ENCODE data around the gene PNPLA2. TPM values are rescaled to one million over a fixed set of nuclear protein-coding genes. Genes with fewer than 3 reads are reported as not detected.

Gene PNPLA2
- total RNA-seq, 1 donor from 2014 or later, result 5.3 TPM

Small RNAs within 50 kb of the gene (small RNA-seq; reads per million reads assigned to genes)
- not detected for gene SNORA52

Other genes with a start within 250 kb of the PNPLA2 start
- 27.3 TPM for gene PHRF1, start 242.4 kb upstream of the PNPLA2 start, total RNA-seq
- 7.6 TPM for gene IRF7, start 203.0 kb upstream of the PNPLA2 start, total RNA-seq
- not detected for gene CDHR5, start 194.0 kb upstream of the PNPLA2 start, total RNA-seq
- gene SCT, start 191.7 kb upstream of the PNPLA2 start, total RNA-seq, result not detected
- 0.16 TPM for gene DRD4, start 181.6 kb upstream of the PNPLA2 start, total RNA-seq
- 50.7 TPM for gene DEAF1, start 123.7 kb upstream of the PNPLA2 start, total RNA-seq
- gene TMEM80, start 123.1 kb upstream of the PNPLA2 start, total RNA-seq, result 11.7 TPM
- 1.4 TPM for gene EPS8L2, start 112.7 kb upstream of the PNPLA2 start, total RNA-seq
- 61.0 TPM for gene TALDO1, start 71.5 kb upstream of the PNPLA2 start, total RNA-seq
- 22.3 TPM for gene GATD1, start 41.4 kb upstream of the PNPLA2 start, total RNA-seq
- 5.9 TPM for gene CEND1, start 28.8 kb upstream of the PNPLA2 start, total RNA-seq
- 15.0 TPM for gene SLC25A22, start 20.6 kb upstream of the PNPLA2 start, total RNA-seq
- 5.1 TPM for gene PIDD1, start 13.7 kb upstream of the PNPLA2 start, total RNA-seq
- gene RPLP2, start 8.9 kb upstream of the PNPLA2 start, total RNA-seq, result 227 TPM
- gene CRACR2B, start 9.0 kb downstream of the PNPLA2 start, total RNA-seq, result 0.31 TPM
- 44.1 TPM for gene CD151, start 14.0 kb downstream of the PNPLA2 start, total RNA-seq
- 14.5 TPM for gene POLR2L, start 23.6 kb downstream of the PNPLA2 start, total RNA-seq
- 18.6 TPM for gene TSPAN4, start 23.9 kb downstream of the PNPLA2 start, total RNA-seq
- 20.9 TPM for gene CHID1, start 91.9 kb downstream of the PNPLA2 start, total RNA-seq
- 35.6 TPM for gene AP2A2, start 107.0 kb downstream of the PNPLA2 start, total RNA-seq
- gene MUC6, start 217.8 kb downstream of the PNPLA2 start, total RNA-seq, result not detected